ENCODE results near the gene KRTAP9-7.

DNA sequence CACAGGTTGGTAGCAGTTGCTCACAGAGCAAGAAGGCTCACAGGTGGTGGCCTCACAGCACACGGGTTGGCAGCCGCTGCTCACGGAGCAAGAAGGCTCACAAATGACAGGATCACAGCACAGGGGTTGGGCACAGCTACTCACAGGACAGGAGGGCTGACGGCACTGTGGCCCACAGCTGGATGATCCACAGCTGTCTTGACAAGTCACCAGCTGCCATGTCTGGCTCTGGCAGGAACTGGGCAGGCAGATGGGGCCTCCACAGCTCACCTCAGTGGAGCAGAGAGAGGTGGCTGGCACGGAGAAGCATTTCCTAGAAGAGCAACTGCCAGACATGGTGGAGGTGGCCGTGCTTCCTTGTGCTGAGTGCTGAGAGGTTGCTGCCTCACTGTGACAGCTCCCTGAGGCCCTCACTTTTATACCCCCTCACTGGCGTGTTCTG is 33.4 kb downstream of the KRTAP9-7 start, which contains the start of gene KRTAP16-1:
- no peak for TF ChIP-seq CTCF (optimal IDR thresholded peaks at IDR 0.05 in 1 of 3, IDR thresholded peaks at IDR 0.05 in 1 of 3, conservative IDR thresholded peaks at IDR 0.05 in 1 of 3; ENCODE audit: extremely low read depth in 1 of 3, insufficient read depth in 2 of 3, low read length in 3 of 3)
- no peak for TF ChIP-seq EZH2 (IDR thresholded peaks at IDR 0.05; ENCODE audit: low read length)

All from keratinocyte (primary cell).